ENCODE data around the gene FGF2.
"Not testable (repeated sequence)": the region's sequence is repeated elsewhere in the genome, so short reads cannot be mapped to it uniquely, and the experiment has no call there.

FGF2 gene

GRCh38 chr4:122845066-122845465 is 18.4 kb downstream of the FGF2 start:
- no peaks in the 10 kb centered on the region for H4K20me1 ChIP-seq
- TF ChIP-seq Cebpa-rat (IDR thresholded peaks at IDR 0.05), result no peak
- H3K27ac ChIP-seq, result no peak overlapping the region
- no peak overlapping the region for H3K4me2 ChIP-seq
- no peaks in the 10 kb centered on the region for H3K27me3 ChIP-seq
- no peaks in the 10 kb centered on the region for H3K9me3 ChIP-seq
- H3K9ac ChIP-seq, result no peak overlapping the region
- H3K4me1 ChIP-seq, result peaks cover 12% of the 10 kb centered on the region
- H3K36me3 ChIP-seq, result no peaks in the 10 kb centered on the region
- H3K4me3 ChIP-seq, result no peak overlapping the region

DNA sequence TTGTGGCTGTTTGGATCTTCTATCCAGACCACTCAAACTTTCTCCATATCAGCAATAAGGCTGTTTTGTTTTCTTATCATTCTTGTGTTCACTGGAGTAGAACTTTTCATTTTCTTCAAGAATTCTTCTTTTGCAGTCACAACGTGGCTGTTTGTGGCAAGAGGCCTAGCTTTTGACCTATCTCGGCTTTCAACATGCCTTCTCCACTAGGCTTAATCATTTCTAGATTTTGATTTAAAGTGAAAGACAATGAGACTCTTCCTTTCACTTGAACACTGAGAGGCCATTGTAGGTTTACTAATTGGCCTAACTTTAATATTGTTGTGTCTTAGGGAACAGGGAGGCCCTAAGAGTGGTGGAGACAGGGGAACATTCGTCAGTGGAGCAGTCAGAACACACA is 19.1 kb downstream of the FGF2 start:
- no peaks in the 10 kb centered on the region for H4K20me1 ChIP-seq
- no peak overlapping the region for H3K4me3 ChIP-seq
- no peaks in the 10 kb centered on the region for H3K27me3 ChIP-seq
- H3K27ac ChIP-seq, result no peak overlapping the region
- no peaks in the 10 kb centered on the region for H3K36me3 ChIP-seq
- H3K9ac ChIP-seq, result no peak overlapping the region
- peaks cover 12% of the 10 kb centered on the region for H3K4me1 ChIP-seq
- no peaks in the 10 kb centered on the region for H3K9me3 ChIP-seq
- TF ChIP-seq Cebpa-rat (IDR thresholded peaks at IDR 0.05), result no peak
- no peak overlapping the region for H3K4me2 ChIP-seq

DNA sequence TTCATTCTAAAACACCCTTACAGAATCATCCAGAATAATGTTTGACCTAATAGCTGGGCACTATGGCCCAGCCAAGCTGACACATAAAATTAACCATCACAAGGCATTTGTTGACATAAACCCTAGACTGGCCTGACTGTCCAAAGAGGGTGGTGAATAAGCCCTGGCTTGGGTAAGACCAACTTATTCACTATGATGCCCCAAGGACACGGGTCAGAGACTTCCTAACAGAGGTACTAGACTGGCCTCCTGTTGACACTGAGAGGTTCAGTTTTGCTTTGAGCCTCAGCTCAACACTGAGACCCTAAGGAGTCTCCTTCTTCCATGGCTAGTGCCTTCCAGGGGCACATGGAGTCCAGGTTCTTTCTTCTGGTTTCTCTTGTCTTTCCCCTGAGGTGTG is 21.3 kb downstream of the FGF2 start:
- Histone ChIP-seq H3K9ac (no peak overlapping the region), H3K4me1 (peaks cover 12% of the 10 kb centered on the region)

DNA sequence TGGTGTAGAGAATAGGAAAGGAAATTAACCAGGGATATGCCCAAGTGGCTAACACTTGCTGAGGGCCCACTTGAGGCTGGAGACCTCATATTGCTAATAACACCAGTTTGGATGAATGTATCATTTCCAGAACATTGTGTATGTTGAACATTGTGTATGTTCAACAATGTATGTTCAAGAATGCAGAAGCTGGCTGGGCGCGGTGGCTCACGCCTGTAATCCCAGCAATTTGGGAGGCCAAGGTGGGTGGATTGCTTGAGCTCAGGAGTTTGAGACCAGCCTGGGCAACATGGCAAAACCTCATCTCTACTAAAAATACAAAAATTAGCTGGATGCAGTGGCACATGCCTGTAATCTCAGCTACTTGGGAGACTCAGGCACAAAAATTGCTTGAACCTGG is 23.2 kb downstream of the FGF2 start:
- H3K4me3 ChIP-seq, H3K36me3 ChIP-seq, H4K20me1 ChIP-seq, H3K4me2 ChIP-seq, H3K9ac ChIP-seq, H3K27me3 ChIP-seq, H3K4me1 ChIP-seq, H3K9me3 ChIP-seq, H3K27ac ChIP-seq: not testable (repeated sequence)

More for the DNA sequence above, 21.3 kb downstream of the FGF2 start:
- no peak overlapping the region for H3K4me3 ChIP-seq
- H3K36me3 ChIP-seq, result no peaks in the 10 kb centered on the region
- H3K4me2 ChIP-seq, result no peak overlapping the region
- no peaks in the 10 kb centered on the region for H4K20me1 ChIP-seq
- TF ChIP-seq Cebpa-rat (IDR thresholded peaks at IDR 0.05), result no peak
- no peaks in the 10 kb centered on the region for H3K27me3 ChIP-seq
- no peak overlapping the region for H3K27ac ChIP-seq
- H3K9me3 ChIP-seq, result no peaks in the 10 kb centered on the region

- no peaks in the 10 kb centered on the region for H3K36me3 ChIP-seq
- no peaks in the 10 kb centered on the region for H4K20me1 ChIP-seq
- no peak for TF ChIP-seq Cebpa-rat (IDR thresholded peaks at IDR 0.05)
- H3K27me3 ChIP-seq, result no peaks in the 10 kb centered on the region
- no peak overlapping the region for H3K9ac ChIP-seq
- no peak overlapping the region for H3K4me3 ChIP-seq
- H3K4me1 ChIP-seq, result no peaks in the 10 kb centered on the region
- H3K27ac ChIP-seq, result no peak overlapping the region
- no peak overlapping the region for H3K4me2 ChIP-seq
- no peaks in the 10 kb centered on the region for H3K9me3 ChIP-seq
These were observed 24.9 kb downstream of the FGF2 start for GRCh38 chr4:122851568-122851967.

GRCh38 chr4:122854447-122855352 is 28.1 kb downstream of the FGF2 start:
- Histone ChIP-seq H3K9ac (no peak overlapping the region), H3K36me3 (no peaks in the 10 kb centered on the region), H3K27me3 (no peaks in the 10 kb centered on the region), H3K4me1 (no peaks in the 10 kb centered on the region), H3K9me3 (no peaks in the 10 kb centered on the region), H4K20me1 (no peaks in the 10 kb centered on the region), H3K4me2 (no peak overlapping the region), H3K4me3 (no peak overlapping the region), H3K27ac (no peak overlapping the region)
- TF ChIP-seq Cebpa-rat (IDR thresholded peaks at IDR 0.05), result no peak

GRCh38 chr4:122855353-122855890 is 28.8 kb downstream of the FGF2 start:
- Histone ChIP-seq H3K27ac (no peak overlapping the region), H3K4me2 (no peak overlapping the region), H4K20me1 (no peaks in the 10 kb centered on the region), H3K9me3 (no peaks in the 10 kb centered on the region), H3K4me1 (no peaks in the 10 kb centered on the region), H3K36me3 (no peaks in the 10 kb centered on the region), H3K4me3 (no peak overlapping the region), H3K27me3 (no peaks in the 10 kb centered on the region), H3K9ac (no peak overlapping the region)
- no peak for TF ChIP-seq Cebpa-rat (IDR thresholded peaks at IDR 0.05)

- Histone ChIP-seq H3K27ac (no peak overlapping the region), H3K4me3 (no peak overlapping the region), H3K9ac (no peak overlapping the region), H3K9me3 (no peaks in the 10 kb centered on the region), H3K4me2 (no peak overlapping the region), H3K27me3 (no peaks in the 10 kb centered on the region), H3K4me1 (no peaks in the 10 kb centered on the region), H3K36me3 (no peaks in the 10 kb centered on the region), H4K20me1 (no peaks in the 10 kb centered on the region)
- no peak for TF ChIP-seq Cebpa-rat (IDR thresholded peaks at IDR 0.05)
These were observed 30.5 kb downstream of the FGF2 start for GRCh38 chr4:122857160-122857559.

GRCh38 chr4:122858705-122859104 is 32.1 kb downstream of the FGF2 start:
- Histone ChIP-seq H3K36me3 (no peaks in the 10 kb centered on the region), H3K27ac (no peak overlapping the region), H3K9me3 (no peaks in the 10 kb centered on the region), H4K20me1 (no peaks in the 10 kb centered on the region), H3K4me3 (no peak overlapping the region), H3K27me3 (no peaks in the 10 kb centered on the region), H3K4me2 (no peak overlapping the region), H3K4me1 (no peaks in the 10 kb centered on the region), H3K9ac (no peak overlapping the region)
- TF ChIP-seq Cebpa-rat (IDR thresholded peaks at IDR 0.05), result no peak

DNA sequence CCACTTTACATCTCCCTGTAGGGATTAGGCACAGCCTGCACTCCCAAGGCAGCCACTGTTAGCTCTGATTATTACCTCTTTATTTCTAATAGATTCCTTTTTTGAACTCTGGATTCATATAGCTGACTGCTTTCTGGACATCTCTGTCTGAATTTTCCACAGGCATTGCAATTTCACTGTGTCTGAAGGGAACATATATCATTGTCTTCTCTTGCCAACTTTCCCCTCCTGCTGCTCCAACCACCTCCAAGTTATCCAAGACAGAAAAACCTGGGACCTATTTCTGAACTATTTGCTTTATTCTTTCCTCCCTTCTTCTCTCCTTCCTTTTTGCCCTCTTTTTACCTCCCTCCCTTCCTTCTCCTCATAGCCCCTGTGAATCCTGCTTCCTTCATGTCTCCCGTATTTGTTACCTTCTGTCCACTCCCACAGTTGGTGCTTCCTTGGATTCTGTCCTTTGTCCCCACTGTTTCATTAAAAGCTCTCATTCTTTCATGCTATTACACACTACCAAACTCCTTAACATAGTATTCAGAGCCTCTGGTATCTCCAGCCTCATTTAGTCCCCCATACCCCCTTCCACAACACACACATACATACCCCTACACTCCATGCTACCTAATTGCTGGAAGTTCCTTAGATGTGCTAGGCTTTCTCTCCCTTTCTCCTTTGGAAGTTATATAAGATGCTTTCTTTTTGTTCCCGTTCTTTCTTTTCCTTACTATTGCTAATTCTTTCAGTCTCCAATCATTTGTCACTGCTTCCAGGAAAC is 34.7 kb downstream of the FGF2 start:
- H3K4me3 ChIP-seq, result no peak overlapping the region
- no peaks in the 10 kb centered on the region for H3K27me3 ChIP-seq
- H4K20me1 ChIP-seq, result no peaks in the 10 kb centered on the region
- no peak overlapping the region for H3K9ac ChIP-seq
- no peaks in the 10 kb centered on the region for H3K9me3 ChIP-seq
- H3K36me3 ChIP-seq, result no peaks in the 10 kb centered on the region
- H3K4me1 ChIP-seq, result no peaks in the 10 kb centered on the region
- no peak overlapping the region for H3K4me2 ChIP-seq
- TF ChIP-seq Cebpa-rat (IDR thresholded peaks at IDR 0.05), result no peak
- H3K27ac ChIP-seq, result no peak overlapping the region
